MM.1S (cell line): ENCODE results near the gene PHF8.

Experiments used
- DNase-seq: peaks from one replicate; pipeline ENCODE4 v3.0.0-alpha.2; 2015
- H2AFZ ChIP-seq: fragments of 300-600 bp; sonication (generic); 2 replicates; pipeline ENCODE4 v1.6.0; 2016; ENCODE audit warnings: antibody characterized with exemption, low read length
- H3F3A ChIP-seq: fragments of 300-600 bp; sonication (generic); 2 replicates; pipeline ENCODE4 v1.6.1; 2016; ENCODE audit warnings: mild to moderate bottlenecking, antibody characterized with exemption, low read length, moderate library complexity, mixed read lengths; ENCODE audit not compliant: insufficient read depth
- H3K27ac ChIP-seq: fragments of 300-600 bp; sonication (generic); 2 replicates; pipeline ENCODE4 v1.5.1; 2016; ENCODE audit warnings: mild to moderate bottlenecking, low read length
- H3K27me3 ChIP-seq: fragments of 300-600 bp; sonication (generic); replicated peaks from 2 replicates; pipeline ENCODE4 v1.6.0; 2016; ENCODE audit warnings: low read length; ENCODE audit not compliant: insufficient read depth
- H3K36me3 ChIP-seq: fragments of 300-600 bp; sonication (generic); replicated peaks from 2 replicates; pipeline ENCODE4 v1.6.1; 2016; ENCODE audit warnings: mild to moderate bottlenecking, low read length, mixed read lengths; ENCODE audit not compliant: insufficient read depth
- H3K4me1 ChIP-seq: fragments of 300-600 bp; sonication (generic); 2 replicates; pipeline ENCODE4 v1.6.1; 2016; ENCODE audit warnings: low read length, mixed read lengths
- H3K4me2 ChIP-seq: fragments of 300-600 bp; sonication (generic); 2 replicates; pipeline ENCODE4 v1.6.0; 2016; ENCODE audit warnings: low read depth, low read length
- H3K4me3 ChIP-seq: fragments of 300-600 bp; sonication (generic); 2 replicates; pipeline ENCODE4 v1.5.1; 2016; ENCODE audit warnings: low read length, mixed read lengths
- H3K79me2 ChIP-seq: fragments of 300-600 bp; sonication (generic); 2 replicates; pipeline ENCODE4 v1.6.1; 2016; ENCODE audit warnings: mixed run types, low read length, mixed read lengths
- H3K9ac ChIP-seq: fragments of 300-600 bp; sonication (generic); 2 replicates; pipeline ENCODE4 v1.6.1; 2016; ENCODE audit warnings: low read length, mixed read lengths
- H3K9me2 ChIP-seq: fragments of 300-600 bp; sonication (generic); replicated peaks from 2 replicates; pipeline ENCODE4 v1.6.1; 2016; ENCODE audit warnings: mild to moderate bottlenecking, low read length, mixed read lengths; ENCODE audit not compliant: insufficient read depth
- H3K9me3 ChIP-seq: fragments of 300-600 bp; sonication (generic); replicated peaks from 2 replicates; pipeline ENCODE4 v1.6.1; 2016; ENCODE audit warnings: mild to moderate bottlenecking, low read length, mixed read lengths; ENCODE audit not compliant: insufficient read depth
- H4K20me1 ChIP-seq: fragments of 300-600 bp; sonication (generic); 2 replicates; pipeline ENCODE4 v1.6.1; 2016; ENCODE audit warnings: mild to moderate bottlenecking, low read length, moderate library complexity, mixed read lengths; ENCODE audit not compliant: insufficient read depth
- EZH2 ChIP-seq: fragments of 300-600 bp; sonication (generic); optimal IDR thresholded peaks from 2 replicates; pipeline ENCODE3; 2017; ENCODE audit warnings: low read depth, mild to moderate bottlenecking, antibody characterized with exemption, low read length, mixed read lengths
- EZH2phosphoT487 ChIP-seq: fragments of 300-600 bp; sonication (generic); IDR thresholded peaks from 2 replicates; pipeline ENCODE4 v1.6.1; 2018; ENCODE audit warnings: antibody characterized with exemption, low read length
- TF ChIP-seq, protein P1 (sequence below): fragments of 300-600 bp; sonication (generic); IDR thresholded peaks from 2 replicates; pipeline ENCODE4 v1.5.1; 2016; ENCODE audit warnings: antibody characterized with exemption, low read length, mixed read lengths

PHF8 gene

DNA sequence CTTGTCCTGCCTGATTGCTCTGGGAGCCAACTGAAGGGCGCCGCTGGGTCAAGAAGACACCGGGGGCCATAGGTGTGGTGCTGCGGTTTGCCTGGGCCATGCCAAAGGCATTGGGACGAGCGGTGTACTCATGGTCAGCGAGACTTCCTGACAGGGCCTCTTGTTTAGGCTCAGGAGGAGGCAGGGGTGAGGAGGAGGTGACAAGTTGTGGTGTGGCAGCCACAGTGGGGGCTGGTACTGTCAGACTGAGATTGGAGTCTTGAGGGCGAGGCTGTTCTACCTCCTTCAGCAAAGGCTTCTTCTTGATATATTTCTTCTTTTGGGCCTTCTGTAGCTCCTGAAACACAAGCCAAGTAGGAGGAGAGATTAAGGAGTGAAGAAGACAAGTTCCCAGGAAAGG is 104.1 kb downstream of the PHF8 start:
- no peaks in the 10 kb centered on the region for H3K27me3 ChIP-seq
- H2AFZ ChIP-seq, result no peak overlapping the region
- H3F3A ChIP-seq, result no peaks in the 10 kb centered on the region
- H3K4me3 ChIP-seq, result no peak overlapping the region
- H3K4me1 ChIP-seq, result no peaks in the 10 kb centered on the region
- H4K20me1 ChIP-seq, result no peaks in the 10 kb centered on the region
- no peaks in the 10 kb centered on the region for H3K9me3 ChIP-seq
- H3K27ac ChIP-seq, result no peak overlapping the region
- no peak overlapping the region for H3K9ac ChIP-seq
- no peak overlapping the region for H3K4me2 ChIP-seq
- no peak for DNase-seq
- no peaks in the 10 kb centered on the region for H3K9me2 ChIP-seq
- TF ChIP-seq EZH2phosphoT487, result no peak
- TF ChIP-seq EZH2, result no peak
- TF ChIP-seq, protein P1, sequence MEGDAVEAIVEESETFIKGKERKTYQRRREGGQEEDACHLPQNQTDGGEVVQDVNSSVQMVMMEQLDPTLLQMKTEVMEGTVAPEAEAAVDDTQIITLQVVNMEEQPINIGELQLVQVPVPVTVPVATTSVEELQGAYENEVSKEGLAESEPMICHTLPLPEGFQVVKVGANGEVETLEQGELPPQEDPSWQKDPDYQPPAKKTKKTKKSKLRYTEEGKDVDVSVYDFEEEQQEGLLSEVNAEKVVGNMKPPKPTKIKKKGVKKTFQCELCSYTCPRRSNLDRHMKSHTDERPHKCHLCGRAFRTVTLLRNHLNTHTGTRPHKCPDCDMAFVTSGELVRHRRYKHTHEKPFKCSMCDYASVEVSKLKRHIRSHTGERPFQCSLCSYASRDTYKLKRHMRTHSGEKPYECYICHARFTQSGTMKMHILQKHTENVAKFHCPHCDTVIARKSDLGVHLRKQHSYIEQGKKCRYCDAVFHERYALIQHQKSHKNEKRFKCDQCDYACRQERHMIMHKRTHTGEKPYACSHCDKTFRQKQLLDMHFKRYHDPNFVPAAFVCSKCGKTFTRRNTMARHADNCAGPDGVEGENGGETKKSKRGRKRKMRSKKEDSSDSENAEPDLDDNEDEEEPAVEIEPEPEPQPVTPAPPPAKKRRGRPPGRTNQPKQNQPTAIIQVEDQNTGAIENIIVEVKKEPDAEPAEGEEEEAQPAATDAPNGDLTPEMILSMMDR, result no peak
- H3K79me2 ChIP-seq, result no peaks in the 10 kb centered on the region
- H3K36me3 ChIP-seq, result no peaks in the 10 kb centered on the region; the same call in 1 of the 2 replicates

DNA sequence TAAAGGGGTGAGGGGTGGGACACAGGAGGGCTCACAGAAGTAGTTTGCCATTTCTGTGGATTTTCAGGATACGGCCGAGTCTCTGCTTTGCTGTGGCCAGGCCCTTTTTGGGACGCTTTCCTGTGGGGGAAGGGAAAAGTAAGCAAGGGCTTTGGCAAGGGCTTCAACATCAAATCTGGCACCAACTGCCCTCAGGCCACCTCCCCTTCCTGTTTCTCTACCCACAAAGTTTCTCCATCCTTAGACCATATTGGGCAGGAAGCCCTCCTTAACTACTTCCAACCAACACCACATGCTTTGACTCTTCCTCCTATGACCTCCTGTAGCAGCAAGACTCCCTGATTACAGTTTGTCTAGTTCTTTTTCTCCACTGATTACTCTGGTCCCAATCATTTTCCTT is 105.1 kb downstream of the PHF8 start:
- Histone ChIP-seq H4K20me1 (no peaks in the 10 kb centered on the region), H3F3A (no peaks in the 10 kb centered on the region), H3K27me3 (no peaks in the 10 kb centered on the region), H3K27ac (no peak overlapping the region), H3K4me2 (no peak overlapping the region), H3K9ac (no peak overlapping the region), H3K79me2 (no peaks in the 10 kb centered on the region), H3K36me3 (no peaks in the 10 kb centered on the region; the same call in 1 of the 2 replicates), H2AFZ (no peak overlapping the region), H3K4me3 (no peak overlapping the region), H3K9me3 (no peaks in the 10 kb centered on the region), H3K9me2 (no peaks in the 10 kb centered on the region), H3K4me1 (no peaks in the 10 kb centered on the region)
- DNase-seq, result no peak
- TF ChIP-seq EZH2, result no peak
- no peak for TF ChIP-seq EZH2phosphoT487
- TF ChIP-seq, protein P1, result no peak

DNA sequence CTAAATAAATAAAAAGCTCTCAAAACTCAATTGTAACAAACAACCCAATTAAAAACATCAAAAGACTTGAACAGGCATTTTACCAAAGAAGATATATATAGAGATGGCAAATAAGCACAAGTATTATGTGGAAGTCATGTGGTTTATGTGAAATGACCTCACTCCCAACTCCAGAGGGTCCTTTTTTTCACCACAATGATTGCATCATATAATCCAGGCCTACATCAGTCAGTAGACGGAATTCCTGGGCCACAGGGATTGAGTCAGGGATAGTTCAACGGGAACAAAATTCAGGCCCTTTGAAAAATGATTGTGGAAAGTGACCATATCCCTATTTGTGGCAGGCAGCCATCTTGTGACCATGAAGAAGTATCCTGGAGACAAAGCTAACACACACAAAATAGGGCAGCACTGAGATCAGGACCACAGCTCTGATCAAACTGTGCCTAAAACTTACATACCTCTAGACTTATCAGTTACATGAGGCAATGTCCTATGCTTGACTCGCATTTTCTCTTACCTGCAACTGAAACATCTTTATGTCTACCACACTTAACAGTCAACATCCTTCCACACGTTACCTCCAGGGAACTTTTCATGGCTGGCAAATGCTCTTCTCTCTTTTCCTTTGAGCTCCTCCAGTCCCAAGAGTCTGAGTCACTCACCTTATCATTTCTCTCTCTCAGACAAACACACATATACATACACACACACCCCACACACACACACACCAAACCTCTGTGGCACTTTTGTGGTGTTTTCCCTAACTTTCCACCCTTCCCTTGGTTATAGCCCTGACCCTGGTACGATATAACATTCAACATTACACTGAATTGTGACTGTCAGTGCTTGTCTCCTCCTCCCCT is 113.5 kb downstream of the PHF8 start:
- H3K4me3 ChIP-seq, result no peak overlapping the region
- no peaks in the 10 kb centered on the region for H4K20me1 ChIP-seq
- H3F3A ChIP-seq, result no peaks in the 10 kb centered on the region
- no peak overlapping the region for H3K27ac ChIP-seq
- H2AFZ ChIP-seq, result no peak overlapping the region
- no peak for DNase-seq
- H3K4me2 ChIP-seq, result no peak overlapping the region
- no peaks in the 10 kb centered on the region for H3K9me3 ChIP-seq
- H3K9ac ChIP-seq, result no peak overlapping the region
- H3K9me2 ChIP-seq, result no peaks in the 10 kb centered on the region
- no peaks in the 10 kb centered on the region for H3K79me2 ChIP-seq
- no peaks in the 10 kb centered on the region for H3K27me3 ChIP-seq
- no peaks in the 10 kb centered on the region for H3K36me3 ChIP-seq
- H3K4me1 ChIP-seq, result no peaks in the 10 kb centered on the region
- TF ChIP-seq EZH2phosphoT487, result no peak
- TF ChIP-seq, protein P1, result no peak
- no peak for TF ChIP-seq EZH2
